HG03039 (cell line): ENCODE results near the gene OCEL1.
"Not testable (repeated sequence)": the region's sequence is repeated elsewhere in the genome, so short reads cannot be mapped to it uniquely, and the experiment has no call there.

Experiments
- ATAC-seq: cut with Tn5 transposase; IDR thresholded peaks from one replicate; pipeline ENCODE4 v1.9.1; 2021; ENCODE audit warnings: mild to moderate bottlenecking, moderate library complexity; ENCODE audit not compliant: unreplicated experiment

OCEL1 gene

GRCh38 chr19:17226002-17226933 lies at the start of gene OCEL1:
Gene OCEL1 (plus strand): TSS chr19:17226226. CDS start chr19:17226248, 22 bp downstream.
- peak; percentile 84 for ATAC-seq

- no peak for ATAC-seq
These were observed 47.7 kb upstream of the OCEL1 start for GRCh38 chr19:17178291-17178690.

DNA sequence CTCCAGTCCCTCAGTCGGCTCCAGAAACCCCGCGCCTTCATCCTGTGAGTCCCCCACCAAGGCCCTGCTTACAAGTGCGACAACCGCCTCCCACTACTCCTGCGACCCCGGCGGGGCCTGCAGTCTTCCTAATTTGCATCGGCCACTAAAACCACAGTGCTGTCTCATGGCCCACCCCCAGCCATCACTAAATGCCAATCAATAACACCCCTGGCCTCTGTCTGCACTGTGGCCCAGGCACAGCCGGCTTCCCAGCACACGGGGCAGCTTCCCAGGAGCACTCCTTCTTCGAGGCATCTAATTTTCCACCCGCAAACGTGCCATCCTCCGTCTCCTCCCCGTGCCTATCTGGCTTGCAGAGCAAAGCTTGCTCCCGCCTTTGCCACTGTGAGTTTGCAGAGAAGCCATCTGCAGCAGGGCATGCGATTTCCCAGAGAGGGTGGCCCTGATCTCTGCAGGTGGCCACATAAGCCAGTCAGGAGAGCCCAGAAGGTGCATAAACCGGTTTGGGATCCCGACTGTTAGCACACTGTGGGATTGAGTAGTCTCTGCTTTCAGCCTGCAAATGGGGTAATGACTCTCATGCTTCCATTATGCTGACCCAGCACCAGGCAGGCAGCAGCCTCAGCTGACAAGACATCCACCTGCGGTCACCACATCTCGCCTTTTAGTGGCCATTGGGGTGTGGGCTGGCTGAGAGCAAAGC lies 44.9 kb upstream of the OCEL1 start:
- no peak for ATAC-seq

GRCh38 chr19:17183271-17183761 lies 42.7 kb upstream of the OCEL1 start:
- ATAC-seq: no peak

DNA sequence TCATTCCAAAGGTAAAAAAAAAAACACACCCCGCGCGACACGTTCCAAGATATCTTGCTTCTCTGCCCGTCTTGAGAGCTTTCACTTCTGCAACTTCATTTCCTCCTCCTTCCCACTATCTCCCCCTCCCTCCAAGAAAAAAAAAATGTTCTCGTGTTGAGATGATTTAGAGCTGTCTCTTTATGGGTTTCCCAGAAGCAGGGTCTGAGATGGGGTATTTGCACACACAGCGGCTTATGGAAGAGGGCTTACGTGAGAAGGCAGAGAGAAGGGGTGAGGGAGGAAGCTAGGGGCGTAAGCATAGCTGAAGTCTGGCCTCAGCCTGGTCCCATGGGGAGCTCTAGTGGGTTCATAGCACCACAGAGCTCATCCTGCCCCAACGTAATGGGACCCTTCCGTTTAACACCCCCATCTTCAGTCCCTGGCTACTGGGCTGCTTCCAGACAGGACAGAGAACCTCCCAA lies 42.1 kb upstream of the OCEL1 start:
- ATAC-seq: no peak

GRCh38 chr19:17184371-17184841 lies 41.6 kb upstream of the OCEL1 start:
- no peak for ATAC-seq

DNA sequence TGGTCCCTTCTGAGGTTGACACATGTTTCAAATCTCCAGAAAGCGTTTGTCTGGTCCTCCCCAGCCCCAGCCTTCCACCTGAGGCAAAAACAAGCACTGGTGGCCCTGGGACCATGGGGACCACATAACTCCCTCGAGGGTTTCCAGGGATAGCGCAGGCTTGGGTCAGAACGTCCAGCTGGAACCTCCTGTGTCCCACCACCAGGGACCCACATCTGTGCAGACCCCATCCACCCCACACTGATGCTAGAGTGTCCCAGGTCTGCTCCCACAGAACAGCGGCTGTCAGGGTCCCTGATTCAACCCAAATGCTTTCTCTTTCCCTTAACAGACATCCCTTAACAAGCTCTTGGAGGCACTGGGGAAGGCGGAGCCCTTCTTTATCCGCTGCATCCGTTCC lies 40.4 kb upstream of the OCEL1 start:
- no peak for ATAC-seq

GRCh38 chr19:17191736-17192135 lies 34.3 kb upstream of the OCEL1 start:
- not testable (repeated sequence) for ATAC-seq

- ATAC-seq: no peak
These were observed 33.3 kb upstream of the OCEL1 start for GRCh38 chr19:17192751-17193150.

DNA sequence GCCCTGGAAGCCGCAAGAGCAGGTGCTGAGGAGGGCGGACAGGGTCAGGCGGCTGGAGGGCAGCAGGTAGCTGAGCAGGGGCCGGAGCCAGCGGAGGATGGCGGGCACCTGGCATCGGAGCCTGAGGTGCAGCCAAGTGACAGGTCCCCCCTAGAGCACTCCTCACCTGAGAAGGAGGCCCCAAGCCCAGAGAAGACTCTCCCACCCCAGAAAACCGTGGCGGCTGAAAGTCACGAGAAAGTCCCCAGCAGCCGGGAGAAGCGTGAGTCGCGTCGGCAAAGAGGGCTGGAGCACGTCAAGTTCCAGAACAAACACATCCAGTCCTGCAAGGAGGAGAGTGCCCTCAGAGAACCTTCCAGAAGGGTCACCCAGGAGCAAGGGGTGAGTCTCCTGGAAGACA lies 31.4 kb upstream of the OCEL1 start:
- ATAC-seq: no peak

- ATAC-seq: no peak
These were observed 30.9 kb upstream of the OCEL1 start for GRCh38 chr19:17195106-17195505.

DNA sequence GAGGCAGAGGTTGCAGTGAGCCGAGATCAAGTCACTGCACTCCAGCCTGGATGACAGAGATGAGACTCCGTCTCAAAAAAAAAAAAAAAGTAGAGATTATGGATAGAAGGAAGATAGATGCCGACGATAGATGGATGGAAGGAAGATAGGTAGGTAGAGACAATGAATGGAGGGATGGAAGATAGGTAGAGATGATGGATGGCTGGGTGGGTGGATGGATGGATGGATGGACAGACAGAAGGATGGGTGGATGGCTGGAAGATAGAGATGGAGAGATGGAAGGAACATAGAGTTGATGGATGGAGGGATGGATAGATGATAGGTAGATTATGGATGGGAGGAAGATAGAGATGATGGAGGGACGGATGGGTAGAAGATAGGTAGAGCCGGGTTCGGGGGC lies 29.4 kb upstream of the OCEL1 start:
- no peak for ATAC-seq

GRCh38 chr19:17197666-17198065 lies 28.4 kb upstream of the OCEL1 start:
- ATAC-seq: no peak

- ATAC-seq: no peak
These were observed 25.5 kb upstream of the OCEL1 start for GRCh38 chr19:17200408-17201079.

GRCh38 chr19:17202249-17202648 lies 23.8 kb upstream of the OCEL1 start:
- ATAC-seq: no peak

GRCh38 chr19:17202713-17203112 lies 23.3 kb upstream of the OCEL1 start:
- no peak for ATAC-seq

- no peak for ATAC-seq
These were observed 20.5 kb upstream of the OCEL1 start for GRCh38 chr19:17205237-17206140.

GRCh38 chr19:17206736-17207581 lies 19.1 kb upstream of the OCEL1 start:
- ATAC-seq: no peak
